GM12801 (cell line): ENCODE measurements around the gene ZNF33A.

Experiments used
- TF ChIP-seq, protein P1 (sequence below): IDR thresholded peaks from one replicate; pipeline ENCODE4 v1.5.1; 2011; ENCODE audit warnings: control low read depth; ENCODE audit not compliant: insufficient read length; ENCODE audit errors: extremely low read depth

Gene ZNF33A

DNA sequence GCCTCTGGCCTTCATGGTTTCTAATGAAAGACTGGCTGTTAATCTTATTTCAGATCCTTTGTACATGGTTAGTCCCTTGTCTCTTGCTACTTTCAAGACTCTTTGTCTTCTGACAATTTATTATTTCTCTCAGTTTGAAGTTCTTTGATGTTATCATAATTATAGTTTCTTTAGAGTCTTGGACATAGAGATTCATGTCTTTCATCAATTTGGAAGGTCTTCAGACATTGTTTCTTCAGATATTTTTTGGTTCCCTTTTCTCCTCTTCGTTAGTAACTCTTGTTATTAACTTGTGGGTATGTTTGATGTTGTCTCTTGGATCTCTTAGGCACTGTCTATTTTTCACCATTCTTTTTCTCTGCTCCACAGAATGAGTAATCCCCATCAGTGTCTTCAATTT, 92.4 kb downstream of the ZNF33A start:
- TF ChIP-seq, protein P1, sequence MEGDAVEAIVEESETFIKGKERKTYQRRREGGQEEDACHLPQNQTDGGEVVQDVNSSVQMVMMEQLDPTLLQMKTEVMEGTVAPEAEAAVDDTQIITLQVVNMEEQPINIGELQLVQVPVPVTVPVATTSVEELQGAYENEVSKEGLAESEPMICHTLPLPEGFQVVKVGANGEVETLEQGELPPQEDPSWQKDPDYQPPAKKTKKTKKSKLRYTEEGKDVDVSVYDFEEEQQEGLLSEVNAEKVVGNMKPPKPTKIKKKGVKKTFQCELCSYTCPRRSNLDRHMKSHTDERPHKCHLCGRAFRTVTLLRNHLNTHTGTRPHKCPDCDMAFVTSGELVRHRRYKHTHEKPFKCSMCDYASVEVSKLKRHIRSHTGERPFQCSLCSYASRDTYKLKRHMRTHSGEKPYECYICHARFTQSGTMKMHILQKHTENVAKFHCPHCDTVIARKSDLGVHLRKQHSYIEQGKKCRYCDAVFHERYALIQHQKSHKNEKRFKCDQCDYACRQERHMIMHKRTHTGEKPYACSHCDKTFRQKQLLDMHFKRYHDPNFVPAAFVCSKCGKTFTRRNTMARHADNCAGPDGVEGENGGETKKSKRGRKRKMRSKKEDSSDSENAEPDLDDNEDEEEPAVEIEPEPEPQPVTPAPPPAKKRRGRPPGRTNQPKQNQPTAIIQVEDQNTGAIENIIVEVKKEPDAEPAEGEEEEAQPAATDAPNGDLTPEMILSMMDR, result no peak

DNA sequence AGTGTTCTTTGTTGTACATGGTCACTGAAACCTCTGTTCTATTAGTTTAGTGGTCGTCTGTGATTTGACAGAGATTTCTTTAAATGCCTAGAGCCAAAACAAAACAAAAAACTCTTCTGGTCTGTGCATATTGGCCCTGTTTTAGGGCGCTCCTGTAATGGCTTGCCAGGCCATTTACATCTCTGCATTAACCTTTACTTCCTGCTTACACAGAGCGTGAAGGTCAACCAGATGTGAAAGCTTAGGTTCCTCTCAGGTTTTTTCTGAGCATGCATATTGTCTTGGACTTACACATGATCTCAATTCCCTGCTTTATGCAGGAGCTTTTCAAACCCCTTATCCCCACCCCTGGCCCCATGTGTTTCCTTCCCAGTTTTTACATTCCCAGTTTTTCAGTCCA, 93.3 kb downstream of the ZNF33A start:
- TF ChIP-seq, protein P1, result no peak

DNA sequence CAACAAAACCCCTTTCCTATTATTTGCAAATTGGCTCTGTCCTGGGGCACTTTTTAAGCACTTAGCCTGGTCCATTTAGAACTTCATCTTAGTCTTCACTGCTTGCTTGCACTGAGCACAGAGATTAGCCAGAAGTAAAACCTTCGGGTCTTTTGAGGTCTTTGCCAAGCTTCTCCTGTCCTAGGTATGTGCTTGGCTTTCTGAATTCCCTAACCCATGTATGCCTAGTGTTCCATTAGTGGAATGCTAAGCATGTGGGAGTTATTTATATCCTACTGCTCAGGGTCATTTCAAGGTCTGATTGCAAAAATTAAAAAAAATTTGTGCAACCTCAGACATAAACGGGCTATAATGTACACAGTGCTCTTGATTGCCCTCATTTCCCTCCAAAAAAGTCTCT, 101.7 kb downstream of the ZNF33A start:
- TF ChIP-seq, protein P1, result no peak
